Esophagus muscularis mucosa (tissue), 4 donors: ENCODE data around the gene PSME4.

Experiments used
- CTCF ChIP-seq, 3 experiments: fragments of 200-600 bp in 2 of 3; fragments of 450-650 bp in 1 of 3; sonication (generic) in 2 of 3; IDR thresholded peaks; one replicate each; pipeline ENCODE4 v1.5.1; 2017 to 2019; ENCODE audit warnings: antibody characterized with exemption in 3 of 3, mild to moderate bottlenecking in 2 of 3, moderate library complexity in 1 of 3
- EP300 ChIP-seq: sonication (generic); formaldehyde crosslinking; IDR thresholded peaks from one replicate; pipeline ENCODE4 v1.6.1; 2017; ENCODE audit warnings: antibody characterized with exemption
- POLR2A ChIP-seq: fragments of 450-650 bp; IDR thresholded peaks from one replicate; pipeline ENCODE4 v1.6.1; 2017; ENCODE audit warnings: antibody characterized with exemption, moderate library complexity, mild to moderate bottlenecking, low read depth
- POLR2AphosphoS5 ChIP-seq, 2 donors: sonication (generic); formaldehyde crosslinking; IDR thresholded peaks; one replicate each; pipeline ENCODE4 v1.6.1; 2017; ENCODE audit warnings: antibody characterized with exemption in 2 of 2

GRCh38 chr2:53880756-53881155 lies 90.0 kb downstream of the PSME4 start:
- no peak for TF ChIP-seq CTCF (IDR thresholded peaks at IDR 0.05)
- no peak for TF ChIP-seq POLR2AphosphoS5 (IDR thresholded peaks at IDR 0.05)
- TF ChIP-seq POLR2A: no peak
- TF ChIP-seq EP300: no peak
